H9 (cell line): ENCODE data around the gene UCP2. TPM values are rescaled to one million over a fixed set of nuclear protein-coding genes. Genes with fewer than 3 reads are reported as not detected.
A peak's percentile ranks its signal among the peaks of the same experiment; 100 is the strongest.

Experiments used
- DNase-seq: peaks from one replicate; pipeline ENCODE4 v3.0.0-alpha.2; 2017
- H2AFZ ChIP-seq: one replicate; pipeline ENCODE4 v1.6.1; 2013; ENCODE audit warnings: mild to moderate bottlenecking, low read length, control low read depth, moderate library complexity
- H2AK5ac ChIP-seq: 2 replicates; pipeline ENCODE4 v1.6.1; 2013; ENCODE audit warnings: low read length, control low read depth, mixed read lengths; ENCODE audit not compliant: insufficient read length
- H2BK120ac ChIP-seq: one replicate; pipeline ENCODE4 v1.6.1; 2013; ENCODE audit warnings: low read depth, mild to moderate bottlenecking, low read length, control low read depth, inconsistent platforms; ENCODE audit not compliant: poor library complexity, severe bottlenecking
- H2BK12ac ChIP-seq: 2 replicates; pipeline ENCODE4 v1.6.1; 2013; ENCODE audit warnings: low read length, control low read depth, mixed read lengths, low read depth; ENCODE audit not compliant: insufficient read length
- H2BK15ac ChIP-seq: 2 replicates; pipeline ENCODE4 v1.6.1; 2013; ENCODE audit warnings: low read depth, low read length, control low read depth
- H2BK20ac ChIP-seq: one replicate; pipeline ENCODE4 v1.6.1; 2013; ENCODE audit warnings: low read depth, mild to moderate bottlenecking, low read length, control low read depth, inconsistent platforms; ENCODE audit not compliant: poor library complexity, severe bottlenecking
- H2BK5ac ChIP-seq: 2 replicates; pipeline ENCODE4 v1.6.1; 2013; ENCODE audit warnings: low read length, control low read depth, mixed read lengths; ENCODE audit not compliant: insufficient read length
- H3K14ac ChIP-seq: 2 replicates; pipeline ENCODE4 v1.6.1; 2013; ENCODE audit warnings: low read length, control low read depth; ENCODE audit not compliant: insufficient read depth
- H3K18ac ChIP-seq: 2 replicates; pipeline ENCODE4 v1.6.1; 2013; ENCODE audit warnings: low read depth, mild to moderate bottlenecking, mixed read lengths, low read length, control low read depth; ENCODE audit not compliant: insufficient read length
- H3K23ac ChIP-seq: 2 replicates; pipeline ENCODE4 v1.6.1; 2013; ENCODE audit warnings: low read length, control low read depth, mixed read lengths, low read depth; ENCODE audit not compliant: insufficient read length
- H3K23me2 ChIP-seq: 2 replicates; pipeline ENCODE4 v1.6.1; 2013; ENCODE audit warnings: low read depth, mild to moderate bottlenecking, mixed read lengths, low read length, control low read depth; ENCODE audit not compliant: insufficient read length, poor library complexity, severe bottlenecking
- H3K27ac ChIP-seq: 2 replicates; pipeline ENCODE4 v1.5.1; 2013; ENCODE audit warnings: low read length, control low read depth, mixed read lengths, low read depth; ENCODE audit not compliant: insufficient read length
- H3K27me3 ChIP-seq: 2 replicates; pipeline ENCODE4 v1.6.1; 2013; ENCODE audit warnings: low read length, control low read depth, inconsistent platforms; ENCODE audit not compliant: insufficient read depth
- H3K4ac ChIP-seq: 2 replicates; pipeline ENCODE4 v1.6.1; 2013; ENCODE audit warnings: low read depth, mild to moderate bottlenecking, control low read depth, inconsistent platforms, low read length, moderate library complexity
- H3K4me1 ChIP-seq: 2 replicates; pipeline ENCODE4 v1.6.1; 2013; ENCODE audit warnings: low read length, control low read depth, inconsistent platforms; ENCODE audit not compliant: insufficient read depth
- H3K4me2 ChIP-seq: 2 replicates; pipeline ENCODE4 v1.6.1; 2013; ENCODE audit warnings: low read length, control low read depth, mixed read lengths; ENCODE audit not compliant: insufficient read length, insufficient read depth
- H3K56ac ChIP-seq: 2 replicates; pipeline ENCODE4 v1.6.1; 2013; ENCODE audit warnings: low read depth, mild to moderate bottlenecking, mixed read lengths, low read length, control low read depth; ENCODE audit not compliant: insufficient read length
- H3K79me1 ChIP-seq: 2 replicates; pipeline ENCODE4 v1.6.1; 2013; ENCODE audit warnings: low read depth, mild to moderate bottlenecking, moderate library complexity, low read length, control low read depth, inconsistent platforms; ENCODE audit not compliant: insufficient read depth, poor library complexity, severe bottlenecking
- H3K79me2 ChIP-seq: 2 replicates; pipeline ENCODE4 v1.6.1; 2013; ENCODE audit warnings: low read length, control low read depth, inconsistent platforms; ENCODE audit not compliant: insufficient read depth
- H3K9ac ChIP-seq: 2 replicates; pipeline ENCODE4 v1.6.1; 2013; ENCODE audit warnings: low read length, control low read depth, mixed read lengths; ENCODE audit not compliant: insufficient read length; ENCODE audit errors: extremely low read depth
- H3K9me3 ChIP-seq: one replicate; pipeline ENCODE4 v1.6.1; 2013; ENCODE audit warnings: low read depth, low read length, inconsistent platforms; ENCODE audit not compliant: control insufficient read depth
- H3T11ph ChIP-seq: one replicate; pipeline ENCODE4 v1.6.1; 2013; ENCODE audit warnings: mild to moderate bottlenecking, low read length, control low read depth, inconsistent platforms
- H4K20me1 ChIP-seq: one replicate; pipeline ENCODE4 v1.6.1; 2013; ENCODE audit not compliant: control insufficient read depth, insufficient read length, insufficient read depth
- H4K5ac ChIP-seq: 2 replicates; pipeline ENCODE4 v1.6.1; 2013; ENCODE audit warnings: low read depth, mild to moderate bottlenecking, mixed read lengths, low read length, control low read depth; ENCODE audit not compliant: insufficient read length
- H4K8ac ChIP-seq: replicated peaks from 2 replicates; pipeline ENCODE4 v1.6.1; 2013; ENCODE audit warnings: low read length, control low read depth, mixed read lengths, low read depth; ENCODE audit not compliant: insufficient read length
- H4K91ac ChIP-seq: 2 replicates; pipeline ENCODE4 v1.6.1; 2013; ENCODE audit warnings: low read depth, mild to moderate bottlenecking, moderate library complexity, mixed read lengths, low read length, control low read depth; ENCODE audit not compliant: insufficient read length
- H3K27ac Mint-ChIP-seq, 3 experiments: 2 replicates in 2 of 3; 3 replicates in 1 of 3; pipeline ENCODE4 v1.8.0; 2020 to 2021; ENCODE audit warnings: mixed read lengths in 3 of 3, mild to moderate bottlenecking in 1 of 3, moderate library complexity in 1 of 3
- H3K27me3 Mint-ChIP-seq: 2 replicates; pipeline ENCODE4 v1.8.0; 2021; ENCODE audit warnings: low read depth, mild to moderate bottlenecking, moderate library complexity, mixed read lengths
- H3K36me3 Mint-ChIP-seq, 3 experiments: 2 replicates in 2 of 3; 3 replicates in 1 of 3; pipeline ENCODE4 v1.8.0; 2020 to 2021; ENCODE audit warnings: low read depth in 3 of 3, mixed read lengths in 3 of 3; ENCODE audit not compliant: insufficient read depth in 1 of 3
- H3K4me1 Mint-ChIP-seq, 2 experiments: 2 replicates each; pipeline ENCODE4 v1.8.0; 2020; ENCODE audit warnings: mixed read lengths in 2 of 2
- H3K4me3 Mint-ChIP-seq, 2 experiments: 2 replicates in 1 of 2; 3 replicates in 1 of 2; pipeline ENCODE4 v1.8.0; 2020 to 2021; ENCODE audit warnings: mild to moderate bottlenecking in 2 of 2, mixed read lengths in 2 of 2, moderate library complexity in 1 of 2
- H3K9me3 Mint-ChIP-seq, 2 experiments: 2 replicates in 1 of 2; 3 replicates in 1 of 2; pipeline ENCODE4 v1.8.0; 2020; ENCODE audit warnings: mild to moderate bottlenecking in 2 of 2, mixed read lengths in 2 of 2, moderate library complexity in 1 of 2
- CTCF ChIP-seq: fragments of 200-600 bp; sonication (generic); conservative IDR thresholded peaks from 3 replicates; pipeline ENCODE4 v1.8.0; 2021; ENCODE audit warnings: antibody characterized with exemption, mild to moderate bottlenecking
- WGBS: extraction: QIAGEN DNeasy Blood & Tissue Kit; methylation state at CpG from one replicate; pipeline ENCODE4 v1.1.7; 2013; ENCODE audit warnings: missing lambda C conversion rate, low lambda C conversion rate, mixed read lengths; ENCODE audit not compliant: insufficient read length; ENCODE audit errors: extremely low coverage; 5-methylcytosine and 5-hydroxymethylcytosine counted together
- total RNA-seq: library from RNA; stranded (reverse); gene quantifications from 2 replicates; pipeline ENCODE4 v1.2.1, GENCODE V29; 2021

UCP2 gene
- total RNA-seq, 1 experiment from 2014 or later: 62.1 TPM

DNA sequence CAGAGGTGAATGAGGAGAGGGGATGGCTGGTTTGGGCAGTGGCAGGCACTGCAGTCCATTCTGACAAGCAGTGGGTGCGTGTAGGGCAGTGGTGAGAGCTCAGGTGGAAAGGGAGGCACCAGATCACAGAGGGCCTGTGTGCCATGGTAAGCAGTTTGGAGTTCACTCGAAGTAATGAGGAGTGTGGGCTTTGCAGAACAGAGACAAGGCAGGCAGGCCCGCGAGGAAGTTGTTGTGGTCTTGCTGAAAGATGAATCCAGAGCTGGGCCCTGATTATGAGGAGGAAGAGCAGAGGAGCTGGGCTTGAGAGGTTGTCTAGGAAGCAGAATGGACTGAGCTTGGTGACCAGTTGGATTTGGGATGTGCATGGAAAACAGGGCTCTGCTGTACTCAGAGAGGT, 33.4 kb downstream of the UCP2 start:
- Mint-ChIP-seq H3K9me3 (peaks cover 11 to 12% of the 10 kb centered on the region in 2 experiments), H3K4me1 (peaks cover 1 to 6% of the 10 kb centered on the region in 2 experiments; a peak in 1 of 4 replicates), H3K36me3 (peaks cover 3 to 12% (median 5%) of the 10 kb centered on the region in 3 experiments; a peak in 5 of 7 replicates), H3K4me3 (no peak overlapping the region), H3K27me3 (no peaks in the 10 kb centered on the region; the same call in 1 of the 2 replicates), H3K27ac (peak overlapping the region in 1 of 3 experiments; percentile 76; a peak in 2 of 7 replicates)
- Histone ChIP-seq H2BK15ac (no peak overlapping the region), H2AK5ac (no peak overlapping the region), H3K9ac (no peak overlapping the region), H2BK5ac (no peak overlapping the region), H3K27ac (no peak overlapping the region), H2BK20ac (no peak overlapping the region), H2BK12ac (no peak overlapping the region), H4K5ac (no peak overlapping the region), H3K23ac (no peak overlapping the region), H4K8ac (no peak overlapping the region), H3K79me1 (no peaks in the 10 kb centered on the region), H3K14ac (no peak overlapping the region), H3K9me3 (peaks cover 11% of the 10 kb centered on the region), H2BK120ac (no peak overlapping the region), H3K27me3 (no peaks in the 10 kb centered on the region), H3K23me2 (no peaks in the 10 kb centered on the region), H3K4me1 (no peaks in the 10 kb centered on the region), H2AFZ (no peak overlapping the region), H3K18ac (no peak overlapping the region), H4K20me1 (no peaks in the 10 kb centered on the region), H3T11ph (no peak overlapping the region), H3K79me2 (no peaks in the 10 kb centered on the region), H3K4me2 (no peak overlapping the region), H3K56ac (no peak overlapping the region), H3K4ac (no peak overlapping the region), H4K91ac (no peak overlapping the region)
- no peak for TF ChIP-seq CTCF
- no peak for DNase-seq
- no CpG with 5 or more reads among the region's 4 CpGs for WGBS
